HepG2 (cell line): ENCODE data around the gene COG1. TPM values are rescaled to one million over a fixed set of nuclear protein-coding genes. Genes with fewer than 3 reads are reported as not detected.

ENCODE experiments used
- ATRX ChIP-seq: sonication (generic); formaldehyde crosslinking; IDR thresholded peaks from 2 replicates; pipeline ENCODE4 v1.4.0; 2020; ENCODE audit warnings: missing genetic modification reagents, borderline replicate concordance
- CBX1 ChIP-seq: IDR thresholded peaks from one replicate; pipeline ENCODE4 v1.6.1; 2016; ENCODE audit warnings: antibody characterized with exemption, low read depth
- GTF3A ChIP-seq: sonication (generic); formaldehyde crosslinking; conservative IDR thresholded peaks from 2 replicates; pipeline ENCODE4 v1.4.0; 2020; ENCODE audit warnings: mild to moderate bottlenecking, missing genetic modification reagents
- HIC2 ChIP-seq: sonication (generic); formaldehyde crosslinking; IDR thresholded peaks from 2 replicates; pipeline ENCODE4 v1.9.0; 2022; ENCODE audit warnings: low read depth, missing genetic modification reagents
- KDM3A ChIP-seq: IDR thresholded peaks from 2 replicates; pipeline ENCODE4 v1.6.1; 2018; ENCODE audit warnings: low read depth, missing compliant biosample characterization
- KLF16 ChIP-seq, 2 experiments: sonication (generic) in 1 of 2; formaldehyde crosslinking in 1 of 2; IDR thresholded peaks; 2 replicates each; pipeline versions ENCODE4 v1.6.1 to v1.8.0; 2016 to 2023; ENCODE audit warnings: missing genetic modification reagents in 2 of 2, missing compliant biosample characterization in 1 of 2
- MEIS2 ChIP-seq: sonication (generic); formaldehyde crosslinking; IDR thresholded peaks from 2 replicates; pipeline ENCODE4 v1.9.0; 2021; ENCODE audit warnings: mild to moderate bottlenecking, missing genetic modification reagents
- NCOA5 ChIP-seq: sonication (generic); formaldehyde crosslinking; IDR thresholded peaks from 2 replicates; pipeline ENCODE4 v1.4.0; 2020; ENCODE audit warnings: missing genetic modification reagents
- PHF21A ChIP-seq: sonication (generic); formaldehyde crosslinking; IDR thresholded peaks from 2 replicates; pipeline ENCODE4 v1.5.0; 2020; ENCODE audit warnings: mild to moderate bottlenecking, missing genetic modification reagents
- POGZ ChIP-seq: sonication (generic); formaldehyde crosslinking; IDR thresholded peaks from 2 replicates; pipeline ENCODE4 v1.4.0; 2020; ENCODE audit warnings: mild to moderate bottlenecking, missing genetic modification reagents
- PRDM10 ChIP-seq: sonication (generic); formaldehyde crosslinking; IDR thresholded peaks from 2 replicates; pipeline ENCODE4 v1.4.0; 2020; ENCODE audit warnings: low read depth, missing genetic modification reagents
- RFX3 ChIP-seq: IDR thresholded peaks from 2 replicates; pipeline ENCODE4 v1.6.1; 2016; ENCODE audit warnings: missing biosample characterization, missing genetic modification reagents
- YY1 ChIP-seq: IDR thresholded peaks from 2 replicates; pipeline ENCODE4 v1.6.1; 2011; ENCODE audit warnings: low read length, low read depth, moderate library complexity, mild to moderate bottlenecking; ENCODE audit not compliant: insufficient read depth, insufficient replicate concordance
- ZBTB14 ChIP-seq: sonication (generic); formaldehyde crosslinking; IDR thresholded peaks from 2 replicates; pipeline ENCODE4 v1.4.0; 2020; ENCODE audit warnings: missing genetic modification reagents
- ZFP82 ChIP-seq: sonication (generic); formaldehyde crosslinking; IDR thresholded peaks from 2 replicates; pipeline ENCODE4 v1.5.1; 2020; ENCODE audit warnings: mild to moderate bottlenecking, missing genetic modification reagents, borderline replicate concordance
- ZKSCAN8 ChIP-seq: IDR thresholded peaks from 2 replicates; pipeline ENCODE4 v1.6.1; 2016; ENCODE audit warnings: borderline replicate concordance, missing genetic modification reagents, missing compliant biosample characterization
- ZNF138 ChIP-seq: sonication (generic); formaldehyde crosslinking; IDR thresholded peaks from 2 replicates; pipeline ENCODE4 v1.5.0; 2020; ENCODE audit warnings: mild to moderate bottlenecking, low read depth, missing genetic modification reagents
- ZNF205 ChIP-seq: IDR thresholded peaks from 2 replicates; pipeline ENCODE4 v1.6.1; 2018; ENCODE audit warnings: missing biosample characterization, missing genetic modification reagents
- ZNF343 ChIP-seq: sonication (generic); formaldehyde crosslinking; IDR thresholded peaks from 2 replicates; pipeline ENCODE4 v1.4.0; 2020; ENCODE audit warnings: mild to moderate bottlenecking, missing genetic modification reagents
- ZNF564 ChIP-seq: sonication (generic); formaldehyde crosslinking; IDR thresholded peaks from 2 replicates; pipeline ENCODE4 v1.8.1; 2023; ENCODE audit warnings: mild to moderate bottlenecking, missing genetic modification reagents
- ZNF615 ChIP-seq: sonication (generic); formaldehyde crosslinking; IDR thresholded peaks from 2 replicates; pipeline ENCODE4 v1.5.0; 2020; ENCODE audit warnings: mild to moderate bottlenecking, missing genetic modification reagents, borderline replicate concordance
- ZNF652 ChIP-seq: IDR thresholded peaks from 2 replicates; pipeline ENCODE4 v1.6.1; 2016; ENCODE audit warnings: low read depth, borderline replicate concordance
- ZNF724P ChIP-seq: sonication (generic); formaldehyde crosslinking; IDR thresholded peaks from 2 replicates; pipeline ENCODE4 v1.8.0; 2022; ENCODE audit warnings: missing genetic modification reagents, borderline replicate concordance
- ZNF75D ChIP-seq: sonication (generic); formaldehyde crosslinking; IDR thresholded peaks from 2 replicates; pipeline ENCODE4 v1.8.1; 2023; ENCODE audit warnings: missing genetic modification reagents, mild to moderate bottlenecking, borderline replicate concordance
- ZNF773 ChIP-seq: sonication (generic); formaldehyde crosslinking; IDR thresholded peaks from 2 replicates; pipeline ENCODE4 v1.4.0; 2020; ENCODE audit warnings: missing genetic modification reagents, borderline replicate concordance
- polyA plus RNA-seq, 8 experiments: library from polyadenylated mRNA; depleted of rRNA in 3 of 8; stranded (reverse) in 7 of 8; unstranded in 1 of 8; fragments of >200 nt; fragmentation: Illumina TruSeq in 4 of 8; extraction: Trizol in 4 of 8; gene quantifications; 2 replicates each; pipeline versions ENCODE4 v1.2.1 to v1.2.3, GENCODE V29; 2011 to 2016; ENCODE audit warnings: low read depth in 4 of 8, missing spikeins in 1 of 8, mixed read lengths in 1 of 8; ENCODE audit not compliant: insufficient read depth in 1 of 8
- total RNA-seq, 5 experiments: library from RNA; depleted of rRNA; stranded (reverse); fragments of >200 nt; fragmentation: Illumina TruSeq; extraction: Trizol; gene quantifications; 2 replicates each; pipeline ENCODE4 v1.2.3, GENCODE V29; 2016; ENCODE audit warnings: low read depth in 1 of 5

The COG1 gene
- total and polyA plus RNA-seq, 2 of the 13 experiments (the other 11 are each of a cell fraction or from before 2014, with no cell fraction given): 36.6 to 39.7 TPM

DNA sequence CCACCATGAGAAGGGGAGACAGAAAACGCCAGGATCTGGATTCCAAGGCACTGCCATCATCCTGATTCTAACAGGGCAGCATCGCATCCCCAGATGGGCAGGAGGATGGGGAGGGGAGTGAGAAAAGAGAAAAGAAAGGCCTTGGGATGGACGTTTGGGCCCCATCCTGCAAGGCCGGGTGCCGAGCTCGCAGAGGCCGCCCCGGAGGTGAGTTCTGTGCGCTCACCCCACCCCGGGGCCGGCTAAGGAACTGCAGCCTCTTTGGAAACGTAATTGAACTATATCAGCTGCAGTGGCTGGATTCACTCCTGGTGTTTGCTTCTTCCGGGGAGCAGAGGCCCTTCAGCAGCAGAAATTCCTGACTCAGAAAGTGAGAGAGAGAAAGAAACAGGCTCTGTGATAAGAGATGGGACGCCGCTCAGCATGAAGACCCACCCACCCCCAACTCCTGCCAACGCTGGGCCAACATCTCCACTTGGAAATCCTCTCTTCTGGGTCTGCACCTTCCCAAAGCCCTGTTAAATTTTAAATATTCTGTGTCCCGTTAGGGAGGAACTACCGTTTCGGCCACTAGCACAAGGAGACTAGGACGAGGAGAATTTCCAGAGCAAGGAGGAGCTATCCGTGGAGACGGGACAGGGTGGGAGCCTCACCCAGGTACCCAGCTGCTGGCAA, 36.6 kb upstream of the COG1 start (continued):
- TF ChIP-seq YY1: peak; percentile 62
- TF ChIP-seq ZFP82 (CRISPR knock-in tag): no peak
- TF ChIP-seq CBX1: no peak
- TF ChIP-seq ZNF724P (CRISPR knock-in tag): no peak
- TF ChIP-seq POGZ: no peak
- TF ChIP-seq ZNF564 (CRISPR knock-in tag): peak; percentile 17; the same call in 1 of the 2 replicates
- TF ChIP-seq ZNF138 (CRISPR knock-in tag): no peak
- TF ChIP-seq PHF21A (CRISPR knock-in tag): peak; percentile 40; the same call in 1 of the 2 replicates
- 0 out of 2 replicates have a peak, but pooled peaks have one; percentile 35 for TF ChIP-seq ZKSCAN8
- TF ChIP-seq NCOA5 (CRISPR knock-in tag): no peak
- no peak for TF ChIP-seq ZNF773 (CRISPR knock-in tag)
- no peak for TF ChIP-seq ZNF343 (CRISPR knock-in tag)
- no peak for TF ChIP-seq RFX3 (CRISPR knock-in tag)
- no peak for TF ChIP-seq GTF3A (CRISPR knock-in tag)
- peak in 1 of 2 experiments; percentile 64; a peak in 1 of 4 replicates for TF ChIP-seq KLF16 (CRISPR knock-in tag; IDR thresholded peaks at IDR 0.05)
- TF ChIP-seq ATRX (CRISPR knock-in tag): no peak
- no peak for TF ChIP-seq ZNF615
- TF ChIP-seq ZNF75D: no peak
- TF ChIP-seq KDM3A (CRISPR knock-in tag): no peak
- 0 out of 2 replicates have a peak, but pooled peaks have one; percentile 41 for TF ChIP-seq MEIS2
- no peak for TF ChIP-seq HIC2
- peak; percentile 53; the same call in 1 of the 2 replicates for TF ChIP-seq ZNF205
- no peak for TF ChIP-seq ZBTB14 (CRISPR knock-in tag)
- peak; percentile 32; the same call in 1 of the 2 replicates for TF ChIP-seq PRDM10
- no peak for TF ChIP-seq ZNF652
